Fibroblast of lung (primary cell): ENCODE data around the gene CLIC3. TPM values are rescaled to one million over a fixed set of nuclear protein-coding genes. Genes with fewer than 3 reads are reported as not detected.

Experiments used
- DNase-seq, 2 donors: peaks; one replicate each; pipeline versions ENCODE4 v3.0.0 to v3.0.0-alpha.2; 2010; ENCODE audit warnings: low read depth in 2 of 2
- H2AFZ ChIP-seq: 2 replicates; pipeline ENCODE4 v1.5.1; 2012; ENCODE audit warnings: low read length, control low read depth, inconsistent platforms
- H3K27ac ChIP-seq: 2 replicates; pipeline ENCODE4 v1.5.1; 2011; ENCODE audit warnings: low read length, control low read depth; ENCODE audit not compliant: insufficient read depth
- H3K27me3 ChIP-seq: 2 replicates; pipeline ENCODE4 v1.5.1; 2011; ENCODE audit warnings: mild to moderate bottlenecking, low read length; ENCODE audit not compliant: control insufficient read depth, insufficient read depth
- H3K36me3 ChIP-seq: 2 replicates; pipeline ENCODE4 v1.5.1; 2011; ENCODE audit warnings: low read length; ENCODE audit not compliant: control insufficient read depth, insufficient read depth
- H3K4me1 ChIP-seq: 2 replicates; pipeline ENCODE4 v1.5.1; 2011; ENCODE audit warnings: low read length; ENCODE audit not compliant: control insufficient read depth, insufficient read depth; ENCODE audit errors: extremely low read depth
- H3K4me2 ChIP-seq: 2 replicates; pipeline ENCODE4 v1.5.1; 2011; ENCODE audit warnings: low read length, control low read depth; ENCODE audit not compliant: insufficient read depth; ENCODE audit errors: extremely low read depth
- H3K4me3 ChIP-seq, 4 experiments: fragments of 200-600 bp in 1 of 4; sonication (generic) in 1 of 4; replicated peaks in 1 of 4; 2 replicates each; pipeline ENCODE4 v1.5.1; 2011 to 2016; ENCODE audit warnings: low read length in 4 of 4, low read depth in 3 of 4, mild to moderate bottlenecking in 3 of 4, control low read depth in 2 of 4, inconsistent platforms in 1 of 4, mixed read lengths in 1 of 4; ENCODE audit not compliant: insufficient read depth in 1 of 4; ENCODE audit errors: control extremely low read depth in 1 of 4
- H3K79me2 ChIP-seq: 2 replicates; pipeline ENCODE4 v1.5.1; 2012; ENCODE audit warnings: mild to moderate bottlenecking, low read length, inconsistent platforms; ENCODE audit not compliant: control insufficient read depth, insufficient read depth
- H3K9ac ChIP-seq: 2 replicates; pipeline ENCODE4 v1.5.1; 2011; ENCODE audit warnings: mild to moderate bottlenecking, low read length, control low read depth; ENCODE audit not compliant: insufficient read depth
- H3K9me3 ChIP-seq: 2 replicates; pipeline ENCODE4 v1.5.1; 2012; ENCODE audit warnings: low read depth, low read length; ENCODE audit not compliant: control insufficient read depth, insufficient read depth
- H4K20me1 ChIP-seq: 2 replicates; pipeline ENCODE4 v1.5.1; 2011; ENCODE audit warnings: low read length; ENCODE audit not compliant: control insufficient read depth, insufficient read depth; ENCODE audit errors: extremely low read depth
- EZH2 ChIP-seq: IDR thresholded peaks from 2 replicates; pipeline ENCODE4 v1.5.1; 2012; ENCODE audit warnings: low read length, control low read depth, mild to moderate bottlenecking; ENCODE audit errors: missing control alignments
- polyA plus RNA-seq, 2 donors: library from polyadenylated mRNA; depleted of rRNA in 1 of 2; stranded (reverse) in 1 of 2; unstranded in 1 of 2; fragments of >200 nt; gene quantifications; 2 replicates each; pipeline ENCODE4 v1.2.1, GENCODE V29; 2011 to 2012; ENCODE audit warnings: missing spikeins in 1 of 2
- total RNA-seq: library from RNA; depleted of rRNA; stranded (reverse); fragments of >200 nt; gene quantifications from 2 replicates; pipeline ENCODE4 v1.2.1, GENCODE V29; 2014
- TF ChIP-seq, protein P1 (sequence below), 2 donors: IDR thresholded peaks in 1 of 2; conservative IDR thresholded peaks in 1 of 2; 1 replicate in 1 of 2; 2 replicates in 1 of 2; pipeline ENCODE4 v1.5.1; 2011 to 2012; ENCODE audit warnings: low read length in 2 of 2, control low read depth in 1 of 2, inconsistent platforms in 1 of 2, low read depth in 1 of 2, mild to moderate bottlenecking in 1 of 2

CLIC3 gene
- total and polyA plus RNA-seq, 2 donors (not counting 1 experiment from before 2014, with no cell fraction given), result 0.98 to 3.5 TPM

DNA sequence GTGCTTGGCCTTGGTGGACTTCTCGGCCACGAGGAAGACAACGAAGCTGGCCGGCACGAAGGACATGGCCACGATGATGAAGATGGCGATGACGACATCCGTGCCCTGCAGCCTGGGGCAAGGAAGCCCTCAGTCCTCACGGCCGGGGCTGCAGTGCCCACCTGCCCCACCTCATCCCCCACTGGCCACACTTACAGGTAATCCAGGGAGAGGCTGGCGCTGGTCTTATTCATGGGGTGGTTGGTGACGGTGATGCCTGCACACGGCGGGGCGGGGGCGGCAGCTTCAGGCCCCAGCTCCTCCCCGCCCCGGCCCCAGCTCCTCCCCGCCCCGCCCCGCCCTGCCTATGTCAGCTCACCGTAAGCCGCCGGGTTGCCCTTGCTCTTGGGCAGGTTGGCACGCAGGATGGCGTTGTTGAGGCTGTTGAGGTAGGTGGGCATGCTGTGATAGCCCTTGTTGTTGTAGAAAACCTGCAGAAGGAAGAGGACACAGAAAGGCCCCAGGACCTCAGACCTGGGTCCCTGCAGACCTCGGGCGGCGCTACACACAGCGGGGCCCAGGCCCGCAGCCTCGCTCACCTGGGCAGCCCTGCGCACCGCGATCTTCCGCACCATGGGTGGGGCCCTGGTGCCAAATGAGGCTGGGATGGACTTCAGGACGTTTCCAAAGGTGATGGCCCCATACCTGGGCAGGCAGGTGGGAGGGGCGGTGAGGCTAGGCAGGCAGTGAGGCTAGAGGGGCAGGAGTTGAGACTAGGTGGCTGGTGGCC lies 15.7 kb upstream of the CLIC3 start:
- no peaks in the 10 kb centered on the region for H3K27me3 ChIP-seq
- H3K36me3 ChIP-seq, result peaks cover 12% of the 10 kb centered on the region
- H3K4me2 ChIP-seq, result no peak overlapping the region
- no peaks in the 10 kb centered on the region for H3K9me3 ChIP-seq
- H3K79me2 ChIP-seq, result no peaks in the 10 kb centered on the region
- peaks cover 3% of the 10 kb centered on the region for H3K4me1 ChIP-seq
- H3K27ac ChIP-seq, result no peak overlapping the region
- no peak for DNase-seq
- TF ChIP-seq, protein P1, sequence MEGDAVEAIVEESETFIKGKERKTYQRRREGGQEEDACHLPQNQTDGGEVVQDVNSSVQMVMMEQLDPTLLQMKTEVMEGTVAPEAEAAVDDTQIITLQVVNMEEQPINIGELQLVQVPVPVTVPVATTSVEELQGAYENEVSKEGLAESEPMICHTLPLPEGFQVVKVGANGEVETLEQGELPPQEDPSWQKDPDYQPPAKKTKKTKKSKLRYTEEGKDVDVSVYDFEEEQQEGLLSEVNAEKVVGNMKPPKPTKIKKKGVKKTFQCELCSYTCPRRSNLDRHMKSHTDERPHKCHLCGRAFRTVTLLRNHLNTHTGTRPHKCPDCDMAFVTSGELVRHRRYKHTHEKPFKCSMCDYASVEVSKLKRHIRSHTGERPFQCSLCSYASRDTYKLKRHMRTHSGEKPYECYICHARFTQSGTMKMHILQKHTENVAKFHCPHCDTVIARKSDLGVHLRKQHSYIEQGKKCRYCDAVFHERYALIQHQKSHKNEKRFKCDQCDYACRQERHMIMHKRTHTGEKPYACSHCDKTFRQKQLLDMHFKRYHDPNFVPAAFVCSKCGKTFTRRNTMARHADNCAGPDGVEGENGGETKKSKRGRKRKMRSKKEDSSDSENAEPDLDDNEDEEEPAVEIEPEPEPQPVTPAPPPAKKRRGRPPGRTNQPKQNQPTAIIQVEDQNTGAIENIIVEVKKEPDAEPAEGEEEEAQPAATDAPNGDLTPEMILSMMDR (conservative IDR thresholded peaks at IDR 0.05 in 1 of 2, IDR thresholded peaks at IDR 0.05 in 1 of 2; ENCODE audit: low read depth in 1 of 2, low read length in 2 of 2), result no peak
- TF ChIP-seq EZH2, result no peak
- H3K4me3 ChIP-seq, result no peak overlapping the region
- H3K9ac ChIP-seq, result no peak overlapping the region
- no peak overlapping the region for H2AFZ ChIP-seq
- no peaks in the 10 kb centered on the region for H4K20me1 ChIP-seq

DNA sequence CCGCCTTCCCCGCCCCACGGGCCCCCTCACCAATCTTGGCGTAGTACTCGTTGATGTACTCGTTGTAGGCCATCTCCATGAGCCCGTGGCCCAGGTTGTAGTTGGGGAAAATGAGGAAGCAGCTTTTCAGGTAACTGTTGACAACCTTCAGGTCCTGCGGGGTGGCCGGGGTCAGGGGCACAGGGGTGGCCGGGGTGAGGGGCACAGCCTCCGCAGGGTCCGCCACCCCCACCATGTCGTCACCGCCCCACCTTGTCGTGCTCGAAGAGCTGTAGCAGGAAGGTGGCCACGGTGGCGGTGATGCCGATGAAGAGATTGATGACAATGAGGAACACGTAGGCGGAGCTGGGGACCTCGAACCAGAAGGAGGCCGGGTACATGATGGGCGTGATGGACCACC lies 14.8 kb upstream of the CLIC3 start:
- Histone ChIP-seq H3K36me3 (peaks cover 9% of the 10 kb centered on the region), H3K4me2 (no peak overlapping the region), H3K9me3 (no peaks in the 10 kb centered on the region), H3K4me3 (no peak overlapping the region), H2AFZ (no peak overlapping the region), H4K20me1 (no peaks in the 10 kb centered on the region), H3K4me1 (peaks cover 8% of the 10 kb centered on the region), H3K79me2 (no peaks in the 10 kb centered on the region), H3K27me3 (no peaks in the 10 kb centered on the region), H3K27ac (no peak overlapping the region), H3K9ac (no peak overlapping the region)
- no peak for TF ChIP-seq EZH2
- TF ChIP-seq, protein P1 (conservative IDR thresholded peaks at IDR 0.05 in 1 of 2, IDR thresholded peaks at IDR 0.05 in 1 of 2; ENCODE audit: low read depth in 1 of 2, low read length in 2 of 2), result no peak
- no peak for DNase-seq

DNA sequence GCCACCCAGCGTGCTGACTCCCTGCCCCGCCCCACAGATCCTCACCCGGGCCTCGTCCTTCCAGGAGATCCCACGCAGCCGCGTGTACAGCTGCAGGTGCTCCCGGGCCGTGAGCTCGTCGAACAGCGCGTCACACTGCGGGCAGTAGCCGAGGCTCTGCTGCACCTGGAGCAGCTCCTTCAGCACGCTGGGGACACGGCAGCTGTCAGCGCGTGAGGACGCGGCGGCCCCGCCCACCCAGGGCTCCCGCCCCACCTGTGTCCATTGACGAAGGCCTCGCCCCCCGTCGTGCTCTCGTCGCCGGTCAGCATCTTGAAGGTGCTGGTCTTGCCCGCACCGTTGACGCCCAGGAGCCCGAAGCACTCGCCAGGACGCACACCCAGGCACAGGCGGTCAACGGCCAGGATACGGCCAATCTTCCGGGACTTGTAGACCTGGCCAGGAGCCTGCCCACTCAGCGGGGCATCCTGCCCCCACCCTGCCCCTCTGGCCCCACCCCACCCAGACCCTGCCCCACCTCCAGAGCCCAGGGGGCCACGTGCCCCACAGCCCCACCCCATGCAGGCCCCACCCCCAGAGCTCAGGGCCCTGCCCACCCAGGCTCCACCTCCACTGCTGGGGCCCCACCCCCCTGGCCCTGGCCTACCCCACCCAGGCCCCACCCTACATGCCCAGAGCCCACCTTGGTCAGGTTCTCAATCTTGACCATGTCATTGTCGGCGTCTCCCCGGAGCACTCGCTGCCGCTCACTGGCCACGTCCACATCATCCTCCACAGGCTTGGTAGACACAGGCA lies 13.8 kb upstream of the CLIC3 start:
- H4K20me1 ChIP-seq, result no peaks in the 10 kb centered on the region
- no peak overlapping the region for H3K4me2 ChIP-seq
- H3K4me3 ChIP-seq, result no peak overlapping the region
- H3K9me3 ChIP-seq, result no peaks in the 10 kb centered on the region
- H3K27me3 ChIP-seq, result no peaks in the 10 kb centered on the region
- H3K36me3 ChIP-seq, result peaks cover 5% of the 10 kb centered on the region
- no peak overlapping the region for H3K27ac ChIP-seq
- no peak for TF ChIP-seq EZH2
- TF ChIP-seq, protein P1 (conservative IDR thresholded peaks at IDR 0.05 in 1 of 2, IDR thresholded peaks at IDR 0.05 in 1 of 2; ENCODE audit: low read depth in 1 of 2, low read length in 2 of 2), result no peak
- peaks cover 8% of the 10 kb centered on the region for H3K4me1 ChIP-seq
- H2AFZ ChIP-seq, result no peak overlapping the region
- no peak overlapping the region for H3K9ac ChIP-seq
- no peak for DNase-seq
- no peaks in the 10 kb centered on the region for H3K79me2 ChIP-seq
